GM10248 (cell line): Measurements from ENCODE around the gene STAG1.
"Not testable (repeated sequence)": the region's sequence is repeated elsewhere in the genome, so short reads cannot be mapped to it uniquely, and the experiment has no call there.

Experiments used
- CTCF ChIA-PET: fragments of 300-600 bp; sonication (Branson Sonifier 250); formaldehyde crosslinking; extraction: SDS; loops from one replicate; lab custom pipeline; 2021; ENCODE audit warnings: antibody characterized with exemption; lab: Yijun Ruan, JAX
- POLR2A ChIA-PET: fragments of 350-650 bp; sonication (Branson Sonifier 250); formaldehyde crosslinking; extraction: SDS; loops from one replicate; lab custom pipeline; 2020; ENCODE audit warnings: antibody characterized with exemption; lab: Yijun Ruan, JAX
- DNase-seq: peaks from one replicate; pipeline ENCODE4 v3.0.0; 2012; ENCODE audit errors: extremely low spot score
- CTCF ChIP-seq: IDR thresholded peaks from 2 replicates; pipeline ENCODE4 v1.5.1; 2012; ENCODE audit warnings: mild to moderate bottlenecking, low read depth; ENCODE audit errors: extremely low read depth, missing control alignments, control extremely low read depth

The STAG1 gene

GRCh38 chr3:136346486-136346885 lies 405.7 kb downstream of the STAG1 start:
- TF ChIP-seq CTCF: no peak
- ChIA-PET POLR2A (no interaction called here), CTCF (interaction anchor here (1.3 to 1.7 kb wide), 3 partner anchors 13 to 45 kb away, joined by 3 to 8 read pairs (median 4); no protein-coding TSS in a partner anchor)
- no peak for DNase-seq

DNA sequence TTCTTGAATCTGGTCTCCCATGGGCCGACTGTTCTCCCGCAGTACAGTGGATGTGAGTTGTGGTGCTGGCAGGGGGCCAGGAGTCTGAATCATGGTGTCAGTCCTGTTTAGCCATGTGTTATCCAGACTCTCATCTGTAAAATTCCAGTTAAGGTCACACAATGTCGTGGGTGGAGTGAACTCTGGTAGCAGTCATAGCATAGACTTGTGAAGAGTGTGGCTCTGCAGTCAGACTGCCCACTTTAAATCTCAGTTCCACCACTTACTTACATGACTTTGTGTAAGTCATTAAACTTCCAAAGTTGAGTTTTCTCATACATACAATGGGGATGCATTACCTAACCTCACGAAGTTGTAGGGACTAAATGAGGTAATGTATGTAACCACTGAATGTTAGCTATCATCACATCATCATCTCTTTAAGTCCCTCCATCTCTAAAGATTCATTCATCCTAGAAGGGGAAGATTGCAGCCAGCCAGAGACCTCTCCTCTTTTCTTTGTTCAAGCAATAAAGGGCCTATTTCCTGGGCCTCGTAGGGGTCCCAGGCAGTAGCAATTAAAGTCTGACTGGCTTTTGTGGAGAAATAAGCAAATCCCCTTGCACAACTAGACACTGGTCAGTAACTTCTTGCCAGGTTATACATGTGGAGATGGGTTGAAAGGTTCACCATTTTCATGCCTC lies 408.2 kb downstream of the STAG1 start:
- DNase-seq: no peak
- CTCF ChIA-PET: interaction anchor here (1.0 to 1.2 kb wide), 2 partner anchors 8 to 16 kb away, joined by 3 read pairs; no protein-coding TSS in a partner anchor
- POLR2A ChIA-PET: no interaction called here
- no peak for TF ChIP-seq CTCF

DNA sequence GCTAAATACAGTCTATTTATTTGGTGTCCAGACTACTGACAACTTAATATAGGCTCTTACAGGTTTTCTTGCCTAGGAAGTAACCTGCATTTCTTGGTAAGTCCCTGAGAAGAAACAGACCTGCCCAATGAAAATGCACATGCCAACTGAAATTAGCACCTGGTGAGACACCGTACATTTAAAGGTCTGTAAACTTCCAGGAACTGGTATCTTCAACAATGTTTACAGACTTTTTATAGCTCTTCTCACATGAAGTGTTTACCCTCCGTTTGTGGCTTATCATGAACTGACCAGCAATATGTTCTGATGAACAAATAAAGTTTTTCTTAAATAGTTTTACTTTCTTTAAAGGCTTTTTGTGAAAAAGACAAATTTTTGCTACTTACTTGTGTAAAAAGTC lies 408.7 kb downstream of the STAG1 start:
- DNase-seq: no peak
- ChIA-PET POLR2A (no interaction called here), CTCF (interaction anchor here (1.0 to 3.2 kb wide), 4 partner anchors 9 to 48 kb away, joined by 3 to 12 read pairs (median 3); no protein-coding TSS in a partner anchor)
- no peak for TF ChIP-seq CTCF

- POLR2A ChIA-PET: no interaction called here
- CTCF ChIA-PET: interaction anchor here (1.2 to 2.2 kb wide), 2 partner anchors 9 to 16 kb away, joined by 3 to 9 read pairs; no protein-coding TSS in a partner anchor
- no peak for TF ChIP-seq CTCF
- no peak for DNase-seq
Measured at GRCh38 chr3:136336329-136337100, 415.7 kb downstream of the STAG1 start.

GRCh38 chr3:136334726-136335125 lies 417.5 kb downstream of the STAG1 start:
- DNase-seq, POLR2A ChIA-PET: not testable (repeated sequence)
- CTCF ChIA-PET: interaction anchor here (0.8 to 2.3 kb wide), 4 partner anchors 15 to 57 kb away, joined by 3 to 9 read pairs (median 7); no protein-coding TSS in a partner anchor

DNA sequence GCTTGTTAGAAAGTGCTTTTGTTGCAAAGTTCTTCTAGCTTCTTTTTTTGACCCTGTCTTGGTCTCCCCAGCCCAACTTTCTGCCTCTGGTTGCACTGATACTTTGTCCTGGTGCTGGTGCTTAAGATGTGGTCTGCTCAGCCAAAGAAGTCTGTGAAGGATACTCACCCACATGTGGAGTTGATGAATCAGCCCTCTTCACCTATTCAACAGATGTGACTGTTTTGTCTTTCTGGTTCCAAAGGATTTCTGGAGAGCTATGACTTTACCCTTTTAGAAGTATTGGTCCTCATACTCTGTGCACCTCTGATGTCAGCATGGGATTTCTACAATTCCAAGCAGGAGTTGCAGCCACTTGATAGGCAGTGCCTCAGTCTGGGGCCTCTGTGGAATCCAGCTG lies 418.0 kb downstream of the STAG1 start:
- POLR2A ChIA-PET: no interaction called here
- TF ChIP-seq CTCF: no peak
- no peak for DNase-seq
- CTCF ChIA-PET: interaction anchor here (0.8 to 2.3 kb wide), 8 partner anchors 9 to 680 kb away, joined by 3 to 9 read pairs (median 4); no protein-coding TSS in a partner anchor
